Occipital lobe (tissue), 2 donors: ENCODE data around the gene TNIP1. TPM values are rescaled to one million over a fixed set of nuclear protein-coding genes. Genes with fewer than 3 reads are reported as not detected.

Experiments used
- DNase-seq: peaks from one replicate; lab custom pipeline; 2025; lab: John Stamatoyannopoulos, UW
- total RNA-seq: library from RNA; depleted of rRNA; stranded (reverse); fragments of >200 nt; gene quantifications from one replicate; pipeline ENCODE4 v1.2.3, GENCODE V29; 2014

TNIP1 gene, protein sequence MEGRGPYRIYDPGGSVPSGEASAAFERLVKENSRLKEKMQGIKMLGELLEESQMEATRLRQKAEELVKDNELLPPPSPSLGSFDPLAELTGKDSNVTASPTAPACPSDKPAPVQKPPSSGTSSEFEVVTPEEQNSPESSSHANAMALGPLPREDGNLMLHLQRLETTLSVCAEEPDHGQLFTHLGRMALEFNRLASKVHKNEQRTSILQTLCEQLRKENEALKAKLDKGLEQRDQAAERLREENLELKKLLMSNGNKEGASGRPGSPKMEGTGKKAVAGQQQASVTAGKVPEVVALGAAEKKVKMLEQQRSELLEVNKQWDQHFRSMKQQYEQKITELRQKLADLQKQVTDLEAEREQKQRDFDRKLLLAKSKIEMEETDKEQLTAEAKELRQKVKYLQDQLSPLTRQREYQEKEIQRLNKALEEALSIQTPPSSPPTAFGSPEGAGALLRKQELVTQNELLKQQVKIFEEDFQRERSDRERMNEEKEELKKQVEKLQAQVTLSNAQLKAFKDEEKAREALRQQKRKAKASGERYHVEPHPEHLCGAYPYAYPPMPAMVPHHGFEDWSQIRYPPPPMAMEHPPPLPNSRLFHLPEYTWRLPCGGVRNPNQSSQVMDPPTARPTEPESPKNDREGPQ
- 18.1 TPM for total RNA-seq

DNA sequence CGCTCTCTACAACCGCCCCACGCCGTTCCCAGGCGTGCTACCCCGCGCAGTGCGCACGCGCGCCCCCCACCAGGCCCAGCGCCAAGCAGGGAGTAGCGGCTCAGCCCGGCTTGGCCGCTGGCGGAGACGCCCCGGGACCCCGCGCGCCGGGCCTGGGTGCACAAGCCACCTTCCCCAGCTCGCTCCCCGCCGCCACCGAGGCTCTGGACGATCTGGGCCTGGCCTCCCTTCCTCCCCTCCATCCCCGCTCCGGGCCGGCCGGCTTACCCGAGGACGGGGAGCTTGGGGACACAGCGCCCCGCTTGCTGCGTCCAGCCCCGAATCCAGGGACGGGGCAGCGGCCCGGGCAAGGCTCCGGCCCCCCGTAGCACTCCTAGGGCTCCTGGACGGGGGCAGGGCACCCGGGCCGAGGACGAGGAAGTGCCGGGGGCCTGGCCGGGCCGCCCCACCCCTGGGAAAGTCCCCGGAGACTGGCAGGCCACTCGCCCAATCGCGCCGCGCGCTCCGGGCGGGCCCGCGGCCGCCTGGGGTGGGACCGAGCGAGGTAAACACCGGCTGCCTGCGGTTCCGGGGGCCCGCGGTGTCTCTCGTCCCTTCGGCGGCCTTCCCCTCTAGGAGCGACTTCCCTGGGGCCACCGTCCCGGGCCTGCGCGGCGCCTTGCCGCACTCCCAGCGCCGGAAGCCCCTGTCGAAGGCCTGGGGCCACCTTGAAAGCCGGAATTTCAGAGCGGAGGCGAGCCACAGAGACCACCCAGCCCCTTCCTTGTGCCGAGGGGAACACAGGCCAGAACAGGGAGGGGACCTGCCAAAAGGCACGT is at the start of gene TNIP1:
TSS of gene TNIP1 (minus strand) at position 422 of the 818 bp plus-strand sequence. CDS start 15,939 bp downstream, outside the sequence.
- peak; percentile 86 for DNase-seq

DNA sequence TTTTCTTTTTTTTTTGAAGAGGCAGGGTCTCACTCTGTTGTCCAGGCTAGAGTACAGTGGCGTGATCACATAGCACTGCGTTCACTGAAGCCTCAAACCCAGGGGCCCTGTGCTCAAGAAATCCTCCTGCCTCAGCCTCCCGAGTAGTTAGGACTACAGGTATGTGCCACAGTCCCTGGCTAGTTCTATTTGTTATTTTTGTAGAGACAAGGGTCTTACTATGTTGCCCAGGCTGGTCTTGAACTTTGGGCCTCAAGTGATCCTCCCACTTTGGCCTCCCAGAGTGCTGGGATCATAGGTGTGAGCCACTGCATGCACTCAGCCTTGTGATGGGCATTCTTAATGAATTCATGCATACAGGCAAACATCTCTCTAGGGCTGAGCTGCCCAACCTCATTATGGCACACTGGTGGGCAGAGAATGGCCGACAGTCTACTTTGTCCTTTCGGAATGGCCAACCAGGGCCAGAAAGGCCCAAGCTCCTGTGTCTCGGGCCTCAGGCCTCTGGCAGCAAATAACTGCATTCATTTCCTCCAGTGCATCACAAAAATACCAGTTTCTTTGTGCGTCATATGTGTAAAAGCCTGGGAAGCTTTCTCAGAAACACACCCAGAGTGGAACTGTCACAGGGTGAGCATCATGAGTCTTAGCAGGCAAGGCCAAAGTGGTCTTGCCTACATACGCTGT is 49.5 kb upstream of the TNIP1 start:
- DNase-seq: no peak

DNA sequence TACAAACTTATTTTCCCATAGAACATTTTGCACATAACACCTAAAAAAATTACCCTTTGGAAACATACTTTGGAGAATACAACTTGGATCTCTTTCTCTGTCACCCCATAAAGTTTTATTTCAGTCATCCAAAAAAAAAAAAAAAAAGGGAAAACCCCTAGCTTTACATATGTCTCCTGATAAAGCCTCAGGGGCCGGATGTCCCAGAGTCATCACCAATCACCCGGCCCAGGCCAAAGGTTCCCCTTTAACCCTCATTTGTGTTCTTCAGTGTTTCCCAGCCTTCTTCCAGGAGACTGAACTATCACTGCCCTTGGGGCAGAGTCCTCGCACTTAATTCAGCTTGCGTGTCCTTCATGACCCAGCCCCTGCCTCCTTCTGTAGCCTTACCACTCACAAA is 48.0 kb upstream of the TNIP1 start:
- no peak for DNase-seq

DNA sequence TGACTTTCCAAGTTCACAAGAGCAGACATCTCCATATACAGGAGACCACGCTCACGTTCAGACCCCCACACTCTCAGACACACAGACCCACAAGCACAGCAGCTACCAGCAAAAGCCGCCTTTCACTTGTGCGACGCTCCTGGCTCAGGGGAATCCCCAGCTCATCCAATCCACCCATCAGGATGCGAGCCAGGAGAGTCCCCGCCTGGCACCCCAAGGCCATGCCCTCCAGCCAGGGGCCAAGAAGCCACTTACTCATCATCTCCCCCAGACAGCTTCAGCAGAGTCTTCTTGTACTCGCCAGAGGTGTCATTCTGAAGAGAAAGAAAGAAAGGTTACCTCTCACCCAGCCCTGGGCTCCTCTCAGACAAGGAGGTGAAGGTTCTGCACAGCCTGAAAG is 47.1 kb upstream of the TNIP1 start:
- DNase-seq: no peak

DNA sequence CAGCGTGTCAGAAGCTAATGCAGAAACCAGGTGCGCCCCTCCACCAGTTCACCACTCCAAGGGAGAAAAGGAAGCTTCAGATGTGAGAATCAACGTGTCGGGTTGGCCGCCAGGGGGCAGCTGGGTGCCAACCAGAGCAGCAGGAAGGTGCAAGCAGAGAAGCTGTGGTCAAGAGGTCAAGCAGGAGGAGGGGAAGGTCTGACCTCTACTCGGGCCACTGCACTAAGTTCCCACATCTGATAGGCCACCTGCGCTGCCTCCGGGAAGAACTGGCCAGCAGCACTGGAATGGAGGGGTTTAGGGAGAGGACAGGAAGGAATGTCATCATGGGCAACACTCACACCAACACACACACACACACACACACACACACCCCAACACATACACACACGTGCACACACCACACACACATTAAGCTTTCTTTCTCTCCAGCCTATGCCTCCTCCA is 45.4 kb upstream of the TNIP1 start:
- peak; percentile 34 for DNase-seq

DNA sequence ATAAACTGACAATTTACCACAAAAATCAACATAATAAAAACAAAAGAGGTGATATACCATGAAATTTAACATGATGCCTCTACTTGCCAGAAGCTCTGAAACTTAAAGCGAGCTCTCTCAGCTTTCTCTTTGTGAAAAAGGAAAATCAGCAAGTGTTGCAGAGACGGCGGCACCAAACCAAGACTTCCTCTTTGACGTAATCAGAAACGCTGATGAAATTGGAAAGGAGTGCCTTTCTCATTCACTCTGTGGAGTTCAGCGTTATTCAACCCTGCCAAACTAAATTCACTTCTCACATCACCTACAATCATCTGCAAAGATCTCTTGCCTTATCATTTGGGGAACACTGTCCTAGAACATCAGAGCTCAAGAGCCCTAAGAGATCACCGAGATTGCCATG is 44.6 kb upstream of the TNIP1 start:
- no peak for DNase-seq

DNA sequence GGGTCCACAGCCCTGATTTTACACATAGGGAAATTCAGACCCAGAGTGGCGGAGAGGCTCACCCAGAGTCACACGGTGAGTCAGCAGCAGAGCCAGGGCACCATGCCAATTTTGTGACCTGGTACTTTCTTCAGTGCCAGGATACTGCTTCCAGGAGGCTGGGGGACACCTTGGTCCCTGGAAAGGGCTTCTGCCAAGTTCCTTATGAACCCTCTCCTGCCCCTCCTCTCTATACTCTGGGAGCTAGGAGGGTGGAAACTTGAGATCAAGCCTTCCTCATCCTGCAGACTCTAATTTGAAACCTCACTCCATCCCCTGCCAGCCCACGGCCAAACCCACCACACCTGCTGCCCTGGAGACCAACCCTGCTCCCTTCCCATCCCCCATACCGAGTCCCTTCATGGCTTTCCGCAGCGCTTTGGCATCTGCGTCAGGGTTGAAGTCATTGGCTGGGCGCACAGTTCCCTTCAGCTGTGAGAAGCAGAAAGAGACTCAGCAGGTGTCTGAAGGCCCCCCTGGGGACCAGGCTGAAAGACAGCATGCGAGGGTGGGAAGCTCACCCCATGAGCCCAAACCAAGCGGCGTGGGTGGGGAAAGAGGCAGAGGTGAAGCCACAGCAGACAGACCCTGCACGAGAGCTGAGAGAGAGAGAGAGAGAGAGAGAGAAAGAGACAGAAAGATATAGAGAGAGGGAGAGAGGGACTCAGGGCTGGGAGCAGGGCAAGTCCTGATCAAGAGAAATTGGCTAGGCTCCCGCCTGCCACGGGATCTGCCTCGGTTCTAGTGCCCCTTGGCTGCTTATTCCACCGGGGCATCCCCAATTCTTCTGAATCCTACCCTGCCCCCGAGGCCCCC is 43.3 kb upstream of the TNIP1 start:
- no peak for DNase-seq

DNA sequence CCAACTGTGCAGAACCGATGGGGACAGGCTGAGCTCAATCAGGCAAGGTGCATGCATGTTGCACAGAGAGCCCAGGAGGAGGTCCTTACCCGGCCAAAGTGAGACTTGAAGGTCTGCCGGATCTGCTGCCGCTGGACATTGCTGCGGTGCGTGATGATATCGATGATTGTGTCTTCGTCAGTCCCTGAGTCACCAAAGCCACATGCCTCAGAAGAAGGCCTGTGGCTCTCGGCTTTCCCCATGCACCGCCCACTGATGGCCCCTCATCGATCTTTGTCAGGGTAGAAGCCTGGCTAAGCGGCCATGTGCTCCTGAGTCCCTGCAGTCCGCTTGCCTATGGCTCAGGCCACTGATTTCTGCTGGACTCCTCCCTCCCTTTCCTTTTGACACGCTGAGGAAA is 42.0 kb upstream of the TNIP1 start:
- no peak for DNase-seq

DNA sequence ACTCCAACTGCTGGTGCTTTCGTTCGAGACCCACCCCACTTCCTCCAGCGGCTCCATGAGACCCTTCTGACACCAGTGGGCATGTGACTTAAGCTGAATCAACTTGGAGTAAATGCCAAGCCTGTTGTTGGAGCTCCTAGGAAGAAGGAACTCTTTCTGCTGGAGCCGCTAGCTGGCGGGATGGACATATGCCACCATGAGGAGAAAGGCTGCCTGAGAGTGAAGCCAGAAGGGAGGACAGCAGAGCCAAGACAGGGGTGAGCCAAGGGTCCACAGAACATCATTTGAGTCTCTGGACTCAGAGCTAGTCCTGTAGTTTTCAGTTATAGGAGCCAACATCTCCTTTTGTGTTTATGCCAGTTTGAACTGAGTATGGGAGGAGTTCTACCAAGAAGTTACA is 40.8 kb upstream of the TNIP1 start:
- DNase-seq: no peak

DNA sequence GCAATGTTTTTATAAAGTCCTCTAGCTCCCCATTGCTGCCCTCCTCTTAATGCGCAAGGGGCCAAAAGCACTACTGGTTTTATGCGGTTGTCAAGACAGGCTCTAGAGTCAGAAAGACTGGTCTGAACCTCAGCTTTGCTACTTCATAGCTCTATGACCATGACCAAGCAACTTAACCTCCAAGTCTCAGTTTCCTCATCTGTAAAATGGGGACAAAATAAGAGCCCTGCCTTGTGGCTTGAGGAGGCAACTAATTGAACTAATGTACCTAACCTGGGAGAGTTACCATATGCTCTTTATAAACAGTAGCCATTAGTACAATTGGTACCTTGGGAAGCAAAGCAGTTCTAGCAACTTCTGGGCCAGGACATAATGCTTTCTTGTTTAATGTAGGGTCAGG is 40.3 kb upstream of the TNIP1 start:
- no peak for DNase-seq

DNA sequence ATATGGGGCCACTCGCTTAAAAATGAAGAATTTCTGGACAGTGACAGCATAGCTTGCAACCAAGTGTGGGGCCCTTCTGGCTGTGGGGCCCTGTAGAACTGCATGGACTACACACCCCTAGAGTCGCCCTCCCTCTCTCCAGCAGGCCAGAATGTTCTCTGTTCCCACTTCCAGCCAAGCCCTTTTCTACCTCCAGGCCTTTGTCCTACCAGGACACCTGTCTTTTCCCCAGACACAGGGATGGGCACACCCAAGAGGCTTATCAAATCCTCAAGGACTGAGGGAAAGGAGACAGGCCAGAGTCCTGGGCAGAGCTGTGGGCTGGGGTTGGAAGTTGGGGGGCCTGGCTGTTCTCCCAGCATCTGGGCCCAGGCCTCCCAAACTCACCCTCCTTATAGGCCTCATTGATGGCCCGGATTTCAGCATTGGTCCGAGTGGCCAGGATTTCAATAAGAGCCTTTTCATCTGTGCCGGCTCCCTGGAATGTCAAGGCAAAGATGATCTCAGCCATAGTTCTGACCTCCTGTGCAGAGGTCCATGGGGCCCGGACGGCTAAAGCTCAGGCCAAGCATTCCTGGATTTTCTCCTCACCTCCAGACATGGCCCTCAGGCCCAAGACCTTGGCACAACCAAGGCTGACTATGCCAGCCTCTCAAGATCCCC is 38.2 kb upstream of the TNIP1 start:
- DNase-seq: no peak

DNA sequence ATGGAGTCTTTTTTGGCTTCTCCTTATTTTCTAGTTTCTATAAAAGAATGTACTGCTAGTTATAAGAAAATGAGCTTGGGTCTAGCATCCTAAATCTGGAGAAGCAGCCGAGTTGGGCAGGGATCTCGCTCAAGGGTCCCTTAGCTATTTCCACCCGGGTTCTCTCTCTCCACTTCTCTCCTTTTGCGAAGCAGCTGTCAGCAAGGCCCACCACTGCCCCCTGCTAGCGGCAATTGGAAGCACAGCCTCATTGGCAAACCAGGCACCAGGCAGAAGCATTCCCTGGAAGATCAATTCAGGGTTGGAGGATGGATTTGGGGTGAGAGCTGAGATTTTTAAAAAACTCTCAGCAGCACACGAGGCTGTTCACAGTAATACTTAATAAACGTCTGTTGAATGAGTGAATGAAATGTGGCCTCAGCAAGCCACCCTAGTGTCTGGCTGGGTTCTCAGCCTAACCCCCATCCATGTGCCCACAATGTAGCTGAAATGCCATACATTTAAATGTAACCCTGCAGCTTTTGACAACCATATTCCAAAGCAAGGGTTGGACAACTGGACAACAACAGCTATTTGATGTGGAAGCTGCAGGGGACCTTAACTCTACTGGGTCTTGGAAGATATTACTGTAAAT is 34.6 kb upstream of the TNIP1 start:
- peak; percentile 62 for DNase-seq

DNA sequence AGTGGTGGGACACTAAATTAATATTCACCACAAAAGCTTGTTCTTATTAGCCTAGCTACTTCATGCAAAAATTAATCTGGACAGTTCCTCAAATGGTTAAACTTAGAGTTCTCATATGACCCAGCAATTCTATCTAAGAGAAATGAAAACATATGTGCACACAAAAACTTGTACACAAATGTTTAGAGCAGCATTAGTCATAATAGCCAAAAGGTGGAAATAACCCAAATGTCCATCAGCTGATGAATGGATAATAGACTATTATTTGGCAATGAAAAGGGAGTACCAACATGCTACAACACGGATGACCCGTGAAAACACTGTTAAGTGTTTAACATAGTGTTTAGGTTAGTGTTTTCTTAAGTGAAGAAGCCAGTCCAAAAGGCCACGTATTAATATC is 32.8 kb upstream of the TNIP1 start:
- DNase-seq: no peak

DNA sequence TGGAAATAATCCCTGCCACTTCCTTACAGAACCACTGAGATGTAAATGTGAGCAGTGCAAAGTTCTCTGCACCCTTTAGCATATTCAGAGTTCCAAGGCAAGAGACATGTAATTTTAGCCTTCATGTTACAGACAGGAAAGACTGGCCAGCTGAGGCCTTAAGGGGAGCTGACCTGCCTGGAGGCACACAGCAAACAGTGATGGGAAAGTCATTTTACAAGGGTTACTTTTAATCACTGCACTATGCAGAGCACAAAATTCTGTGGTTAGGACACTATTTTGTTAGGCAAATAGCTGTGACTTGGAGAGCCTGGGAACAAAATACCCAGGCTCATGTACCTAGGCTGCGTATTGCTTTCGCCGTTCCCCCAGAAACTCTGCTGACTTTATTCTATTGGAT is 30.2 kb upstream of the TNIP1 start:
- no peak for DNase-seq

DNA sequence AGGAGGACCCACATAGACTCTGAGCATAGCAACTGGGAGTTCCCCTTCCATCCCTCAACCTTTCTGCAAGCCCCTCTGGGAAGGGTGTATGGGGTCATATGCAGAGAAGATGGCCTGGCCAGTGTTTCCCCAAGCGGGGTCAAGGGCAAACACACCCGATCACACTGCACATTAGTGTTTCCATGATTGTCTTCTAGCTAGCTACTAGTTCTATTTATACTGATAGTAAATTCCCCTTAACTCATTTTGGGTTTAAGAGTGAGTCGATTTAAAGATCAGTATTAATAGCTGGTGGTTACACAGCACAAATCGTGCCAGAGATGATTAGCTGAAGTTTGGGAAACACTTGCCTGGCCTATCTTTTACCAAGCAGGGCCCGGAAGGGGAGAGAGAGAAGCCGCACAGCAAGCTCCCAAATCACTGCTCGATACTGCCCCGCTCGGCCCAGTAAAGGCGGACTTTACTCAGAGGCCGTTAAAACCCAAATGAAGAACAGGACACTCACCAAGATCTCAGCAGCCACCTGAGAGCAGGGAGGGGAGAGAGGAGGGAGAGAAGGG is 29.4 kb upstream of the TNIP1 start:
- DNase-seq: no peak

DNA sequence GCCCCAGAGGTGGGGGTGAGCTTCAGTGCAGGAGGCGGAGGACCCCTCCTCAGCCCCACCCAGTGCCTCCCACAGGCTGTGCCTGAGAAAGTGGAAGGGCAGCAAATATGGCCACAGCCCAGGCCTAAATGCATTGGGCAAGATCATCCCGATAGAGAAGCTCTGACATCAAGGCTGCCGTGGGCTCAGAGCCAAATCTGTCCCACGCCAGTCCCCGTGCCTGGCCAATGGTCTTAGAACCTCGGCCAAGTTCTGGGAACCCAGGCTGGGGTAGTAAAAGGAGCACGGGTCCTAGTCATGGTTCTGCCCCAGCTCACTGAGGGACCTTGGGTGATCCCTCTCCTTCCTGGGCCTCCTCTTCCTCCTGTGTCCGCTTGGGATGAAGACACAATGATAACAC is 27.7 kb upstream of the TNIP1 start:
- DNase-seq: no peak

DNA sequence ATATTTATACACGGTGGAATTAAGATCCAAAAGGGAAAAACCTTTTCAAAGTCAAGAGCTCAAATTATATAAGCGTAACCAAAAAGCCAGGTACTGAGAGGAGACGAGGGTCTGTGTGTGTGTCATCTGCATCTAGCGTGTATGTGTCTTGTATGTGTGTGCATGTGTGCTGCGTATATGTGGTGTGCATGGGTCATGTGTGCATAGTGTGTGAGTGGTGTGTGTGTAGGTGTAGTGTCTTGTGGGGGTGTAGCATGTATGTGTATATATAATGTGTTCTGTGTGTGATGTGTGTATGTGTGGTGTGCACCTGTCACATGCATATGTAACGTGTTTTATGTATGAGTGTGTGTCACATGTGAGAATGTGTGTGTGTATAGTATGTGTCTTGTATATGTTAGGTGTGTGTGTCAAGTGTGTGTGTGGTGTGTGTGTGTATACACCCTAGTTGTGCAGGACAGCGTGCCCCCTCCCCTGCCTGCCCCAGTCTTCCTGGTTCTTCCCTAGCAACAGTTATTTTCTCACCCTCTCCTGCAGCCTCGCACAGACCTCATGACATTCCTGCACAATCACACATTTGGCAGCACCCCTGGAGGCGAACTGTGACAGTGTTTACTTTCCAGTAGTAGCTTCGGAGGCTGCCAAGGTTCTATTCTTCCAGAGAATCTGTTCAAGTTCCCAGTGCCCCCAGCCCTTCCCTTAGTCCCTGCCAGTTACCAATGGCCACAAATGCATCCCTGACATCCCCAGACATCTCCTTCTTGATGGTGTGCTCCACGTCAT is 27.1 kb upstream of the TNIP1 start:
- DNase-seq: no peak

DNA sequence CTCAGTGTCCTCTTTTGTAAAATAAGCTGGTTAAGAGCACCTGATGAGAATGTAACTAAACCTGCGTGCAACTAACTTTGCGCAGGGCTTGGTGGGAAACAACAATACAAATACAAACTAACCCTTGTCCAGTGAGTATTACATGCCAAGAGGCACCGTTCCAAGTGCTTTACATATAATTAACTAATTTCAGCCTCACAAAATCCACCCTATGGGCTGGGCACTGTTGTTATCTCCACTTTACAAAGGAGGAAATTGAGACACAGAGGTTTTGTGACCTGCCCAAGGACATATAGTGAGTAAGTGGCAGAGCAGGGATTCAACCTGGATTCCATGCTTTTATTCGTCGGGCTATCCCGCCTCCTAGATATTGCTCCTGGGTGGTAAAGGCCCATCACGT is 26.2 kb upstream of the TNIP1 start:
- no peak for DNase-seq

DNA sequence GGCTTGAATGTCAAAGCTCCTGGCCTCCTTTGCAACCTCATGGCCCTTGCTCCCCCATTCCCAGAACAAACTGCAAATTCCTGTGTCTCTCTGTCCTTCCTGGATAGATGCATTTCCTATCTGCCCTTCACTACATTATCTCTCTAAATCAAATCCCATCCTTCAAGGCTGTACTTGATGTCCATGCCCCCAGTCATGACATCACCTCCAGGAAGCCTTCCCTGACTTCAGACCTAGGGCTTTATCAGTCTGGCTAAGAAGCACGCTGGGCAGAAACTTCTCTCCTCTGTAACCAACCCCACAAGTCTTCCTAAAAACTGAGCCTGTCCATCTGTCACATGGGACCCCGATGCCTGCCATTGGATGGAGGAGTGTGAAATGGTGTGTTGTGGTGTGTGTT is 25.7 kb upstream of the TNIP1 start:
- no peak for DNase-seq
